IMR-90 (cell line): Measurements from ENCODE around the gene SLC9A1. TPM values are rescaled to one million over a fixed set of nuclear protein-coding genes. Genes with fewer than 3 reads are reported as not detected.

ENCODE experiments used
- ATAC-seq: fragments of 200-7000 bp; cut with Tn5 transposase; 2 replicates; pipeline ENCODE4 v1.9.1; 2020; ENCODE audit warnings: low read depth, mild to moderate bottlenecking, moderate library complexity
- BruUV-seq: library from RNA; stranded (reverse); fragments of 400-500 nt; replicated peaks from 2 replicates; lab custom pipeline; 2021; lab: Mats Ljungman, UMichigan
- CTCF ChIA-PET: fragments of 300-600 bp; formaldehyde crosslinking; extraction: SDS; loops from one replicate; lab custom pipeline; 2021; ENCODE audit warnings: antibody characterized with exemption; lab: Yijun Ruan, JAX
- POLR2A ChIA-PET: fragments of 300-600 bp; sonication (Branson Sonifier 250); formaldehyde crosslinking; loops from one replicate; lab custom pipeline; 2022; ENCODE audit warnings: antibody characterized with exemption; ENCODE audit not compliant: unreplicated experiment; lab: Charles Lee
- DNase-seq: peaks from one replicate; pipeline ENCODE4 v3.0.0; 2013
- H2AFZ ChIP-seq: replicated peaks from 2 replicates; pipeline ENCODE3; 2013; ENCODE audit warnings: low read length, mild to moderate bottlenecking; ENCODE audit not compliant: poor library complexity
- H2AK5ac ChIP-seq: 2 replicates; pipeline ENCODE4 v1.6.1; 2013; ENCODE audit warnings: low read depth, low read length, inconsistent platforms
- H2AK9ac ChIP-seq: replicated peaks from 2 replicates; pipeline ENCODE3; 2013; ENCODE audit warnings: mild to moderate bottlenecking, low read depth, low read length, moderate library complexity; ENCODE audit not compliant: poor library complexity
- H2BK120ac ChIP-seq: 2 replicates; pipeline ENCODE4 v1.6.1; 2013; ENCODE audit warnings: low read depth, low read length, inconsistent platforms
- H2BK15ac ChIP-seq: 3 replicates; pipeline ENCODE4 v1.6.1; 2013; ENCODE audit warnings: low read depth, low read length, inconsistent platforms
- H2BK20ac ChIP-seq: 2 replicates; pipeline ENCODE4 v1.6.1; 2013; ENCODE audit warnings: low read depth, mild to moderate bottlenecking, inconsistent platforms, low read length, moderate library complexity
- H2BK5ac ChIP-seq: 2 replicates; pipeline ENCODE4 v1.6.1; 2013; ENCODE audit warnings: mild to moderate bottlenecking, low read depth, low read length, inconsistent platforms; ENCODE audit not compliant: poor library complexity, severe bottlenecking
- H3K14ac ChIP-seq: replicated peaks from 2 replicates; pipeline ENCODE4 v1.6.1; 2013; ENCODE audit warnings: low read depth, low read length, inconsistent platforms
- H3K18ac ChIP-seq: 2 replicates; pipeline ENCODE4 v1.6.1; 2013; ENCODE audit warnings: low read depth, low read length, control low read depth
- H3K23ac ChIP-seq: 2 replicates; pipeline ENCODE4 v1.6.1; 2013; ENCODE audit warnings: low read depth, low read length, inconsistent platforms
- H3K27ac ChIP-seq: 2 replicates; pipeline ENCODE4 v1.5.1; 2013; ENCODE audit warnings: mild to moderate bottlenecking, control low read depth, low read length; ENCODE audit not compliant: insufficient read depth
- H3K27me3 ChIP-seq: 2 replicates; pipeline ENCODE4 v1.6.1; 2013; ENCODE audit warnings: low read length; ENCODE audit not compliant: control insufficient read depth, insufficient read depth
- H3K36me3 ChIP-seq: 2 replicates; pipeline ENCODE4 v1.6.1; 2013; ENCODE audit warnings: low read length, mixed read lengths; ENCODE audit not compliant: control insufficient read depth, insufficient read depth
- H3K4ac ChIP-seq: 2 replicates; pipeline ENCODE4 v1.6.1; 2013; ENCODE audit warnings: low read depth, low read length, inconsistent platforms
- H3K4me1 ChIP-seq: 2 replicates; pipeline ENCODE4 v1.6.1; 2013; ENCODE audit warnings: low read length, mixed read lengths; ENCODE audit not compliant: control insufficient read depth, insufficient read depth
- H3K4me2 ChIP-seq: 2 replicates; pipeline ENCODE4 v1.6.1; 2013; ENCODE audit warnings: low read depth, mild to moderate bottlenecking, control low read depth, low read length, moderate library complexity
- H3K4me3 ChIP-seq: 2 replicates; pipeline ENCODE4 v1.5.1; 2013; ENCODE audit warnings: low read depth, mild to moderate bottlenecking, control low read depth, low read length, moderate library complexity; ENCODE audit not compliant: insufficient read depth
- H3K56ac ChIP-seq: 2 replicates; pipeline ENCODE4 v1.6.1; 2013; ENCODE audit warnings: low read length, inconsistent platforms; ENCODE audit not compliant: insufficient read depth; ENCODE audit errors: extremely low read depth
- H3K79me1 ChIP-seq, 2 experiments: 2 replicates each; pipeline ENCODE4 v1.6.1; 2013; ENCODE audit warnings: low read length in 2 of 2, inconsistent platforms in 1 of 2, low read depth in 1 of 2
- H3K9ac ChIP-seq: 2 replicates; pipeline ENCODE4 v1.6.1; 2013; ENCODE audit warnings: low read depth, low read length, control low read depth
- H3K9me1 ChIP-seq: 2 replicates; pipeline ENCODE4 v1.6.1; 2013; ENCODE audit warnings: low read length, inconsistent platforms; ENCODE audit not compliant: insufficient read depth
- H3K9me3 ChIP-seq: 2 replicates; pipeline ENCODE4 v1.6.1; 2013; ENCODE audit warnings: low read length; ENCODE audit not compliant: control insufficient read depth, insufficient read depth
- H4K20me1 ChIP-seq: 2 replicates; pipeline ENCODE4 v1.6.1; 2013; ENCODE audit warnings: low read length, inconsistent platforms; ENCODE audit not compliant: insufficient read depth
- H4K5ac ChIP-seq: 2 replicates; pipeline ENCODE4 v1.6.1; 2013; ENCODE audit warnings: mild to moderate bottlenecking, low read depth, low read length, control low read depth
- H4K8ac ChIP-seq, 2 experiments: 2 replicates each; pipeline ENCODE4 v1.6.1; 2013; ENCODE audit warnings: low read depth in 2 of 2, low read length in 2 of 2, control low read depth in 1 of 2, inconsistent platforms in 1 of 2
- H4K91ac ChIP-seq: 2 replicates; pipeline ENCODE4 v1.6.1; 2013; ENCODE audit warnings: low read depth, low read length, inconsistent platforms; ENCODE audit not compliant: insufficient read depth
- CEBPB ChIP-seq: IDR thresholded peaks from 2 replicates; pipeline ENCODE4 v1.6.1; 2012; ENCODE audit warnings: low read depth, low read length, improper control_type of control experiment
- CHD1 ChIP-seq: IDR thresholded peaks from 2 replicates; pipeline ENCODE4 v1.6.1; 2012; ENCODE audit warnings: low read depth, low read length, improper control_type of control experiment
- FOS ChIP-seq: fragments of 150-350 bp; IDR thresholded peaks from 2 replicates; pipeline ENCODE4 v1.6.1; 2016; ENCODE audit warnings: low read depth, low read length
- MAFK ChIP-seq: IDR thresholded peaks from 2 replicates; pipeline ENCODE4 v1.6.1; 2012; ENCODE audit warnings: low read depth, low read length, improper control_type of control experiment
- MAZ ChIP-seq: IDR thresholded peaks from 2 replicates; pipeline ENCODE4 v1.6.1; 2012; ENCODE audit warnings: low read depth, mild to moderate bottlenecking, low read length, improper control_type of control experiment, moderate library complexity, borderline replicate concordance
- MXI1 ChIP-seq: IDR thresholded peaks from 2 replicates; pipeline ENCODE4 v1.6.1; 2012; ENCODE audit warnings: low read depth, mild to moderate bottlenecking, low read length, moderate library complexity, borderline replicate concordance
- NFE2L2 ChIP-seq: fragments of 150-350 bp; IDR thresholded peaks from 2 replicates; pipeline ENCODE4 v1.6.1; 2016; ENCODE audit warnings: low read depth, mild to moderate bottlenecking, low read length
- POLR2A ChIP-seq: IDR thresholded peaks from 2 replicates; pipeline ENCODE4 v1.6.1; 2012; ENCODE audit warnings: mild to moderate bottlenecking, low read depth, low read length
- RAD21 ChIP-seq: IDR thresholded peaks from 2 replicates; pipeline ENCODE4 v1.6.1; 2012; ENCODE audit warnings: low read length, improper control_type of control experiment
- RCOR1 ChIP-seq: IDR thresholded peaks from 2 replicates; pipeline ENCODE4 v1.6.1; 2012; ENCODE audit warnings: mild to moderate bottlenecking, low read length, improper control_type of control experiment; ENCODE audit not compliant: insufficient replicate concordance
- RFX5 ChIP-seq: IDR thresholded peaks from 2 replicates; pipeline ENCODE4 v1.8.0; 2012; ENCODE audit warnings: low read depth, mild to moderate bottlenecking, low read length, moderate library complexity
- SMC3 ChIP-seq: fragments of 150-350 bp; IDR thresholded peaks from 2 replicates; pipeline ENCODE4 v1.6.1; 2016; ENCODE audit warnings: low read depth, mild to moderate bottlenecking, antibody characterized with exemption, low read length, moderate library complexity
- WGBS, 2 experiments: methylation state at CpG; one replicate each; pipeline versions ENCODE4 v1.1.5 to v1.1.7; 2013; ENCODE audit warnings: missing lambda C conversion rate in 2 of 2; ENCODE audit not compliant: insufficient read length in 1 of 2; ENCODE audit errors: extremely low coverage in 2 of 2; 5-methylcytosine and 5-hydroxymethylcytosine counted together
- dilution Hi-C: fragments of 300-500 bp; cut with HindIII; formaldehyde crosslinking; loops from one replicate; pipeline ENCODE4 v1.14.3; 2018; ENCODE audit warnings: low sequenced_read_pairs; ENCODE audit not compliant: unreplicated experiment
- in situ Hi-C: fragments of 300-500 bp; cut with MboI; formaldehyde crosslinking; loops from 3 replicates; pipeline ENCODE4 v1.14.3; 2019; ENCODE audit warnings: low sequenced_read_pairs, inconsistent platforms, mixed read lengths
- intact Hi-C: fragments of 100-400 bp; cut with micrococcal nuclease; formaldehyde crosslinking; loops from 2 replicates; pipeline ENCODE4 v1.10.0; 2022
- polyA plus RNA-seq, 3 experiments: library from polyadenylated mRNA; depleted of rRNA; stranded (reverse); fragments of >200 nt; gene quantifications; 2 replicates each; pipeline ENCODE4 v1.2.3, GENCODE V29; 2012; ENCODE audit warnings: low replicate concordance in 1 of 3
- total RNA-seq: library from RNA; depleted of rRNA; stranded (reverse); fragments of >200 nt; gene quantifications from 2 replicates; pipeline ENCODE4 v1.2.3, GENCODE V29; 2012
- TF ChIP-seq, protein P1 (sequence below): conservative IDR thresholded peaks from 2 replicates; pipeline ENCODE4 v1.5.1; 2012; ENCODE audit warnings: mild to moderate bottlenecking, low read depth, low read length, improper control_type of control experiment
- TF ChIP-seq, protein P2 (sequence below): fragments of 150-350 bp; IDR thresholded peaks from 2 replicates; pipeline ENCODE4 v1.6.1; 2016; ENCODE audit warnings: low read depth, mild to moderate bottlenecking, low read length, moderate library complexity, borderline replicate concordance

SLC9A1 gene
- total and polyA plus RNA-seq, 2 of the 4 experiments (the other 2 are of a cell fraction), result 2.0 to 21.2 TPM

DNA sequence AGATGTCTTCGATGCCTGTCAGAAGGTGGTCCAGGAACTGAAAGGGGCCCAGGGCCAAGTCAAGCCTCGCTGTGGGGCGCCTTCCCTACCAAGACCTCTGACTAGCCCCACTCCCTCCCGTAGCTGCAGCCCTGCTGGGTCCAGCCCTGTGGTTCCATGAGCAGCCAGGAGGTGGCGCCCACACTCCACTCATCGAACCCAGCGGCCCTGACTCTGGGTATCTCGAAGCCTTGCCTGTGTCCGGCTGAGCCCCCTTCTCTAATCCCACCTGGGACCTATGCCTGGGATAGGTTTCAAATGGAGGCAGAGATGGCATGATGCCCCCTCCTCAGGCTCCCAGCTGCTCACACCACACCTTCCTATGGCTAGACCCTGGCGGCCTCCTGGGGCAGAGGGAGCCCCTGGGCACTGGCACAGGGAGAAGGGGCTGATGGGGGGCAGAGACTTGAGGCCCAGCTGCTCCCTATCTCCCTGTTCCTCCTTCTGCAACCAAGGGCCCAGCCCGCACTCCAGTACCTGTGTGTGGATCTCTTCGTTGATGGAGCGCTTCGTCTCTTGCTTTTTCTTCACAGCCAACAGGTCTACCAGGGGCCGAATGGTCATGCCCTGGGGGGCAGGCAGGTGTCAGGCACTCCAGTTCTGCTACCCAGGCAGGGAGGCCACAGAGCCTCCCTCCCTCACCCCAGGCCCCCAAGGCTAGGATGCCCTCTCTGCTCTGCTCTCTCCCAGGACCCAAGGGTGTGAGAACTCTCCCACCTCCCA, 52.0 kb downstream of the SLC9A1 start:
- in situ Hi-C loops (loop anchor here (5.0 to 10.0 kb wide), 2 partner anchors 179 to 292 kb away; partner anchors contain the start of gene GPR3), dilution Hi-C loops (no loop called here), intact Hi-C loops (loop anchor here (1.0 to 5.0 kb wide), 3 partner anchors 95 to 289 kb away; partner anchors contain the start of gene GPR3)
- Histone ChIP-seq H3K4me3 (no peak overlapping the region), H2AK5ac (peak overlapping the region; percentile 56; the same call in 1 of the 2 replicates), H2AK9ac (peak overlapping the region; percentile 1), H3K27ac (no peak overlapping the region), H2BK5ac (no peak overlapping the region), H4K20me1 (no peaks in the 10 kb centered on the region), H4K8ac (peak overlapping the region in 1 of 2 experiments; percentile 53; a peak in 1 of 4 replicates), H2BK15ac (no peak overlapping the region), H4K91ac (no peak overlapping the region), H3K4me2 (no peak overlapping the region), H3K14ac (no peak overlapping the region), H3K4me1 (peaks cover 16% of the 10 kb centered on the region), H3K23ac (no peak overlapping the region), H3K9me3 (no peaks in the 10 kb centered on the region), H3K9me1 (0 out of 2 replicates have a peak, but pooled peaks cover 7% of the 10 kb centered on the region), H3K27me3 (no peaks in the 10 kb centered on the region), H2BK20ac (no peak overlapping the region), H2BK120ac (no peak overlapping the region), H3K9ac (no peak overlapping the region), H3K56ac (no peak overlapping the region), H2AFZ (peak overlapping the region; percentile 72), H3K18ac (no peak overlapping the region), H3K79me1 (peaks cover 2 to 6% of the 10 kb centered on the region in 2 experiments; a peak in 2 of 4 replicates), H4K5ac (no peak overlapping the region), H3K4ac (no peak overlapping the region; the same call in 1 of the 2 replicates), H3K36me3 (peaks cover 12% of the 10 kb centered on the region)
- peak; percentile 76 for ATAC-seq
- 96% methylated on average over 4 of the region's 15 CpGs; no CpG with 5 or more reads in 1 of the 2 experiments for WGBS, 2 experiments
- ChIA-PET POLR2A (interaction anchor here (0.5 to 0.6 kb wide), 2 partner anchors 146 to 195 kb away, joined by 3 read pairs; no protein-coding TSS in a partner anchor), CTCF (interaction anchor here (0.6 to 1.3 kb wide), 4 partner anchors 57 to 443 kb away, joined by 3 to 13 read pairs (median 5); no protein-coding TSS in a partner anchor)
- DNase-seq, result peak; percentile 40
- BruUV-seq, result no TSS peak
- TF ChIP-seq MXI1 (no peak), MAZ (peak; percentile 52; the same call in 1 of the 2 replicates), CEBPB (no peak), FOS (no peak), RFX5 (no peak), RCOR1 (no peak), RAD21 (peak; percentile 96), MAFK (no peak), SMC3 (peak; percentile 92), CHD1 (no peak), NFE2L2 (no peak), POLR2A (0 out of 2 replicates have a peak, but pooled peaks have one; percentile 24)
- TF ChIP-seq, protein P1, sequence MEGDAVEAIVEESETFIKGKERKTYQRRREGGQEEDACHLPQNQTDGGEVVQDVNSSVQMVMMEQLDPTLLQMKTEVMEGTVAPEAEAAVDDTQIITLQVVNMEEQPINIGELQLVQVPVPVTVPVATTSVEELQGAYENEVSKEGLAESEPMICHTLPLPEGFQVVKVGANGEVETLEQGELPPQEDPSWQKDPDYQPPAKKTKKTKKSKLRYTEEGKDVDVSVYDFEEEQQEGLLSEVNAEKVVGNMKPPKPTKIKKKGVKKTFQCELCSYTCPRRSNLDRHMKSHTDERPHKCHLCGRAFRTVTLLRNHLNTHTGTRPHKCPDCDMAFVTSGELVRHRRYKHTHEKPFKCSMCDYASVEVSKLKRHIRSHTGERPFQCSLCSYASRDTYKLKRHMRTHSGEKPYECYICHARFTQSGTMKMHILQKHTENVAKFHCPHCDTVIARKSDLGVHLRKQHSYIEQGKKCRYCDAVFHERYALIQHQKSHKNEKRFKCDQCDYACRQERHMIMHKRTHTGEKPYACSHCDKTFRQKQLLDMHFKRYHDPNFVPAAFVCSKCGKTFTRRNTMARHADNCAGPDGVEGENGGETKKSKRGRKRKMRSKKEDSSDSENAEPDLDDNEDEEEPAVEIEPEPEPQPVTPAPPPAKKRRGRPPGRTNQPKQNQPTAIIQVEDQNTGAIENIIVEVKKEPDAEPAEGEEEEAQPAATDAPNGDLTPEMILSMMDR, result peak; percentile 96
- TF ChIP-seq, protein P2, sequence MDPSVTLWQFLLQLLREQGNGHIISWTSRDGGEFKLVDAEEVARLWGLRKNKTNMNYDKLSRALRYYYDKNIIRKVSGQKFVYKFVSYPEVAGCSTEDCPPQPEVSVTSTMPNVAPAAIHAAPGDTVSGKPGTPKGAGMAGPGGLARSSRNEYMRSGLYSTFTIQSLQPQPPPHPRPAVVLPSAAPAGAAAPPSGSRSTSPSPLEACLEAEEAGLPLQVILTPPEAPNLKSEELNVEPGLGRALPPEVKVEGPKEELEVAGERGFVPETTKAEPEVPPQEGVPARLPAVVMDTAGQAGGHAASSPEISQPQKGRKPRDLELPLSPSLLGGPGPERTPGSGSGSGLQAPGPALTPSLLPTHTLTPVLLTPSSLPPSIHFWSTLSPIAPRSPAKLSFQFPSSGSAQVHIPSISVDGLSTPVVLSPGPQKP, result no peak
